ENCODE measurements around the gene GSTM4.

GRCh38 chr1:109669246-109669948 lies 13.5 kb downstream of the GSTM4 start:
- TF ChIP-seq POLR2AphosphoS5 (IDR thresholded peaks at IDR 0.05; ENCODE audit: low read depth, low read length) (no peak), CTCF (IDR thresholded peaks at IDR 0.05) (no peak)

Measured in Panc1 (cell line).